ENCODE results near the gene ATOX1.

The ATOX1 gene

DNA sequence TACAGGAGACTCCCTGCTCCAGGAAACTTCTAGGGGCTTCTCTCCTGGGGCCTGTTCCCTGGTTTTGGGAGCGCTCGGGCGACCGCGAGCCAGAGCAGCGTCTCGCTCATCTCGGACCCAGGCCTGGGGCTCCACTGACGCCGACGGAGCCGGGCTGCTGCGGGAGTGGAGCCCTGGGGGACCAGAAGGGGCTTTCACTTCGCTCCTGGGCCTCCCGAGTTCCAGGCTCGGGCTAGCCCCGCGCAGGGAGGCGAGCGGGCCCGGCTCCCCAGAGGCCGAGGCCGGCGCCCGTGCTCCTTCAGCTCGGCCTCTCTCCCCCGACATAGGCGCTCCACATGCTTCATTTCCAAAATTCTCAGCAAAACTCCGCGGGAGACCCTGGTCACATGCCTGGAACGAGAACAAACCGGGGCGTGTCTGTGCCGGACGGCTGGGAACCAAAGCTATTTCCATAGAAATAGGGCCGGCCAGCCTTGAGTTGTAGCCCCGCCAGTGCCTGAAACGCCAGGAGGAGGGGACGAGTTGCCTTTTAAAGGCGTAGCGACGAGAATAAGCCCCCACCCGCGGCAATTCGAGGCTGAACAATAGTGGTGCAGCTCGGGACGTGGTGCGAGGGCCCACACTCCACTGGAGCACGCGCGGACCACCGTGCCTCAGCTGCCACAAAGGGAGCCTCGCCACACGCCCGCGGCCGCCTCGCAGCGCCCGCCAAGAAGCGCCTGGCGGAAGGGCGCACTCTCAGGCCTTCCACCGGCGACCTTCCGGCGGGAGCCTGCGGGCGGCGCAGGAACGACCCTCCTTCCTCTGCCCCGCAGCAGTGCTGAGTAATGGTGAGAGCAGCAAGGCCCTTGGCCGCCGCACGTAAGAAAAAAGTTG, 12.2 kb upstream of the ATOX1 start:
- in situ Hi-C loops (cut with MboI; ENCODE audit: low sequenced_read_pairs), result no loop called here

DNA sequence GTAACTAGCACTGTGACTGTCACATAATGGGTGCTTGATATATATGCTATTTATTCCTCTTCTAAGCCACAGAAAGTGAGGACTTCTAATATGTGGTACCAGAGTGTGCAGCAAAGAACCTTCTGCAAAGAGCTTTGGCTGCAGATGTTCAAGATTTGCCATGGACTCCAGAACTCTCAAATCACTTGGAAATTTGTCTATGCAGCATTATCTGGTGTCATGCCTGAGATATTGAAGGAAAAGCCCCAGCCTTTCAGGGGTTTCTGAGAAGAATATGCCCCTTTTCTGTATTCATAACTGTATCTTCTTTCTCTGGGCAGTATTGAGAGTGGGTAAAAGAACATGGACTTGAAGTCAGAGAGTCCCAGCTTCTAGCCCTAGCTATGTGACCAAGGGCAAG, 8.5 kb upstream of the ATOX1 start:
- in situ Hi-C loops (cut with MboI; ENCODE audit: low sequenced_read_pairs), result no loop called here

GRCh38 chr5:151764801-151765200, 6.4 kb upstream of the ATOX1 start:
- in situ Hi-C loops (cut with MboI; ENCODE audit: low sequenced_read_pairs), result no loop called here

DNA sequence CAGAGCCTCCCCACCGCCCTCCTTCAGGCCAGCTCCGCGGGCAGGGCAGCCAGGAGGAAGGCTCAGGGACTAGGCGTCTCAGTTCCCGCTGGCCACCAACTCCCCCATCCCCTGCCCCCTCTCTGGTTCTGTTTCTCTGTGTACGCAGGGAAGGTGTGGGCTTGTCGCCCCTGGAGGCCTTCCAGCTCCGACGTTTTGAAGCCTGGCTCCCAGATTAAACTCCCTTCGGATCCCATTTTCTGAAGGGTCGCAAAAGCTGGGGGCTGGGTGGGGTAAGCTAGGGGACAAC, 346 bp downstream of the ATOX1 start:
- in situ Hi-C loops (cut with MboI; ENCODE audit: low sequenced_read_pairs), result no loop called here

GRCh38 chr5:151757233-151758140, 944 bp downstream of the ATOX1 start:
- in situ Hi-C loops (cut with MboI; ENCODE audit: low sequenced_read_pairs), result no loop called here

DNA sequence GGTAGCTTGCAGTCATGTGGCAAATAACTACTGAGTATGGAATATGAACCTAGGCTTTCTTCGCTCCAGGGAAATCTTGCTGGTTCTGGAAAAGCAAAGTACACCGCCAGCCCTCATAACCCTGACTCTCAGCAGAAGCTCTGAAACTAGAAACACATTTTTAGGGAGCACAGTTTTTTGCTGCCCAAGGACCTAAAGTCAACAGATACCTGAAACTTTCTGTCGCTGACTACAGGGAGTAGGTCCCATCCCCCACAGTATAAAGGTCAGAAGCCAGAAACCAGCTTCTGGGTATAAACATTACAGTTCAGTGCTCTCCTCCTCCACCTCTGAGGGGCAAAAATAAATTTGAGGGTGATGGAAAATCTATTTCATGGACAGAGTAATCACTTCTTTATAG, 3.0 kb downstream of the ATOX1 start:
- in situ Hi-C loops (cut with MboI; ENCODE audit: low sequenced_read_pairs), result no loop called here

- in situ Hi-C loops (cut with MboI; ENCODE audit: low sequenced_read_pairs), result no loop called here
Observed at GRCh38 chr5:151751593-151751992, 6.8 kb downstream of the ATOX1 start.

DNA sequence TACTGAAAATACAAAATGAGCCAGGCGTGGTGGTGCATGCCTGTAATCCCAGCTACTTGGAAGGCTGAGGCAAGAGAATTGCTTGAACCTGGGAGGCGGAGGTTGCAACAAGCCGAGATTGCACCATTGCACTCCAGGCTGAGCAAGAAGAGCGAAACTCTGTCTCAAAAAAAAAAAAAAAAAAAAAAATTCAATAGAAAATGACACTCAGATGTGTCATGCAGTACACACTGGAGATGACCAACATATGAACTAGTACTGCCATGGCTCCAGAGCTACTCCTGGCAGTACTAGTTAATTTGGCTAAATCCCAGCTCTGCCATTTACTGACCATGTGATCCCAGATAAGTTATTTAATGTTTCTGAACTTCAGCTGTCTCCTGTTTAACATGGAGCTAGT, 7.3 kb downstream of the ATOX1 start:
- in situ Hi-C loops (cut with MboI; ENCODE audit: low sequenced_read_pairs), result no loop called here

- in situ Hi-C loops (cut with MboI; ENCODE audit: low sequenced_read_pairs), result no loop called here
Observed at GRCh38 chr5:151750121-151750520, 8.3 kb downstream of the ATOX1 start.

DNA sequence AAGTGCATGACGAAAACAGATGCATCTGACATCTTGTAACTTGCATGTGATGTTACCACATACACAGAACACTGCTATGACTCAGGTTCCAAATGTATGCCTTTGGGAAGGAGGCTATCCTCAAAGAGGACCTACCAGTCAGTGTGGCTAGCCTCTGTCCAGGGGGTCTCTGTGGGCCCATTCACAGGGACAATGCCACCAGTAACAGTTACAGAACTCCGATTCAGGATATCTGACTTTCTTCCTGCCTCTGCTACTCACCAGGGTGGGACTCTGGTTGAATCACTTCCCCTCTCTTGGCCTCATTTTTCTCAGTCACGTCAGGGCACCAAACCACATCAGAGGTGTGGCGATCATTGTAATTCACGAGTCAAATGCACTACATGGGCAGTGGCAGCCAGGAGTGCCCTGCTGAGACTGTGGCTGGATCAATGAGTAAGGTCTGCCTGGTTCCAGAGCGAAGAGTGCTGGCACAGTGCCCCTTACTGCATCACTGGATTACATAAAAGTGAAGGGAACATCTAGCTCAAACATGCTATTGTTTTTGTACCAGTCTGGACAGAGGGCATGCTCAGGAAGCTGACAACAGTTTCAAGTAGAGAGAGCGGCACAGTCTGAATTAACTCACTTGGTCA, 13.2 kb downstream of the ATOX1 start:
- in situ Hi-C loops (cut with MboI; ENCODE audit: low sequenced_read_pairs), result loop anchor here (10.0 kb wide), 1 partner anchor 80 kb away; no protein-coding TSS in a partner anchor

DNA sequence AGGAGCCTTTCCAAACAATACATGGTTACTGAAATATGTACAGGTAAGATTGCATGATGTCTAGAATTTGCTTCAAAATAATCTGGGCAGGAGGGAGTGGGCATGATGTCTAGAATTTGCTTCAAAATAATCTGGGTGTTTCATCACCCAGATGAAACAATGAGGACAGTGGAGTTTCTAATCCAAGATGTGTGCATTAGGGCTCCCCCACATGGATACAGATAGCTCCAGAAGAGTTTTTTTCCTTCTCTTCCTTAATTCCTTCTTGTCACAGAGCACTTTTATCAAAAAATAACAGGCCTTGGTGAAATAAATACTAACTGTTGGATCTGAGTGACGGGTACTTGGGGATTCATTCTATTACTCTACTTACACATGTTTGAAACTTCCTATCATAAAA, 14.9 kb downstream of the ATOX1 start:
- in situ Hi-C loops (cut with MboI; ENCODE audit: low sequenced_read_pairs), result loop anchor here (10.0 kb wide), 1 partner anchor 79 kb away; no protein-coding TSS in a partner anchor

DNA sequence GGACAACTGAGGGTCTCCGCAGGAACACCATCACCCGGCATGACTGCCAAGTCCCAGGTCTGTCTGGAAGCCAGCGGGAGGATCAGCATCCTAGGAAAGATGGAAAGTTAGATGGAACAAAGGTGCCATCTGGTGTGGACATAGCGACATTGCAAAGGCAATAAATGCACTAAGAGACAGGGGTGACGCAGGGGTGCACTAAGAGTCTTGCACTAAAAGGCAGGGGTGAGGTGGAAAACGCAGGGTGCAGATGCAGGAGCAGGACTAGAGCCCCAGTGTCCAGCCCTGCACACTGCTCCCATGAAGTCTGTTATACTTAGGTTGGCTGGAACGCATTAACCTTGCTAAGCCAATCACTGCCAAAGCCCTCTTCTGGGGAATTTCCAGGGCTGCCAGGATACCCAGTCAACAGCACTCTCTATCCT, 15.5 kb downstream of the ATOX1 start:
- in situ Hi-C loops (cut with MboI; ENCODE audit: low sequenced_read_pairs), result loop anchor here (10.0 kb wide), 1 partner anchor 78 kb away; no protein-coding TSS in a partner anchor

DNA sequence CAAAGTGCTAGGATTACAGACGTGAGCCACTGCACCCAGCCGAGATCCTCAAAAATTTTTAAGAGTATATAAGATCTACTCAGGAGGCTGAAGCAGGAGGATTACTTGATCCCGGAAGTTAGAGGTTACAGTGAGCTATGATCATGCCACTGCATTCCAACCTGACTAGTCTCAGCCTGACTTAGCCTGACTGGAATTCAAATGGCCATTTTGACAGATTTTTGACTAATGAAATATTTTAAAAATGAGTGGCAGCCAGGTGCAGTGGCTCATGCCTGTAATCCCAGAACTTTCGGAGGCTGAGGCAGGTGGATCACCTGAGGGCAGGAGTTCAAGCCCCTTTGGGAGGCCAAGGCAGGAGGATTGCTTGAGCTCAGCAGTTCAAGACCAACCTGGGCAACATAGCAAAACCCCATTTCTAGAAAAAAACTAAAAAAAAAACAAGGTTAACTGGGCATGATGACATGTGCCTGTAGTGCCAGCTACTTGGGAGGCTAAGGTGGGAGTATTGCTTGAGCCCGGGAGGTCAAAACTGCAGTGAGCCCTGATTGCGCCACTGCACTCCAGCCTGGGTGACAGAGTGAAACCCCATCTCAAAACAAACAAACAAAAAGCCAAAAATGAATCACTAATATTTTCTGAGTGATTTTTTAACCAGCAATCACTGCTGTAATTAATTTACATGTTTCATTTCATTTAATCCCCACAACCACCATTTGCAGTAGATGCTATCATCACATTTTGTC, 16.6 kb downstream of the ATOX1 start:
- in situ Hi-C loops (cut with MboI; ENCODE audit: low sequenced_read_pairs), result loop anchor here (10.0 kb wide), 1 partner anchor 77 kb away; no protein-coding TSS in a partner anchor

GRCh38 chr5:151740958-151741373, 17.5 kb downstream of the ATOX1 start:
- in situ Hi-C loops (cut with MboI; ENCODE audit: low sequenced_read_pairs), result loop anchor here (10.0 kb wide), 1 partner anchor 76 kb away; no protein-coding TSS in a partner anchor

- in situ Hi-C loops (cut with MboI; ENCODE audit: low sequenced_read_pairs), result loop anchor here (10.0 kb wide), 1 partner anchor 76 kb away; no protein-coding TSS in a partner anchor
Observed at GRCh38 chr5:151740336-151740942, 18.0 kb downstream of the ATOX1 start.

- in situ Hi-C loops (cut with MboI; ENCODE audit: low sequenced_read_pairs), result loop anchor here (10.0 kb wide), 1 partner anchor 75 kb away; no protein-coding TSS in a partner anchor
Observed at GRCh38 chr5:151739939-151740335, 18.5 kb downstream of the ATOX1 start.

- in situ Hi-C loops (cut with MboI; ENCODE audit: low sequenced_read_pairs), result no loop called here
Observed at GRCh38 chr5:151739395-151739794, 19.0 kb downstream of the ATOX1 start.

DNA sequence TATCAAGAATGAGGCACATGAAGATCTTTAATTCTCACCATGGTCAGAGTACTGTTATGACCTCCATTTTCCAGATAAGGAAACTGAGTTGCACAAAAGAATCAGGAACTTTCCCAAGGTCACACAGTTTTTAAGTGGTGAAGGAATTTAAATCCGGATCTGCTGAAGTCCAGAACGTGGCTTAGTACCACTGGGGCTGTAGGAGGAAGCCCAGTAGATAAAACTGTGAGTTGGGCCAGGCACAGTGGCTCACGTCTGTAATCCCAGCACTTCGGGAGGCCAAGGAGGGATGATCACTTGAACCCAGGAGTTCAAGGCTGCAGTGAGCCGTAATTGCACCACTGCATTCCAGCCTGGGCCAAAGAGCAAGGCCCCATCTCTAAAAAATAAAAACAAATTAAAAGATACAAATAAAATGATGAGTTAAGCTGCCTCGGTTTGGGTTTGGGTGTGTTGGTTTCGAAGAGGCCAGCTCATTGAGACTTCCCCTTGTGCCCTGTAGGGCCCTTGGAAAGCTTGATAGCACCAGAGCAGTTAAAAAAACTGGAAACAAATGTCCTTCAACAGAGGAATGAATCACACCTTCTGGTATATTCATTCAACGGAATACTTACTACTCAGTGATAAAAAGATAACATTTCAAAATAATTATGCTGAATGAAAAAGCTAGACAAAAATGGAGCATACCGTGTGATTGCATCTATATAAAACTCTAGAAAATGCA, 20.1 kb downstream of the ATOX1 start:
- in situ Hi-C loops (cut with MboI; ENCODE audit: low sequenced_read_pairs), result no loop called here

DNA sequence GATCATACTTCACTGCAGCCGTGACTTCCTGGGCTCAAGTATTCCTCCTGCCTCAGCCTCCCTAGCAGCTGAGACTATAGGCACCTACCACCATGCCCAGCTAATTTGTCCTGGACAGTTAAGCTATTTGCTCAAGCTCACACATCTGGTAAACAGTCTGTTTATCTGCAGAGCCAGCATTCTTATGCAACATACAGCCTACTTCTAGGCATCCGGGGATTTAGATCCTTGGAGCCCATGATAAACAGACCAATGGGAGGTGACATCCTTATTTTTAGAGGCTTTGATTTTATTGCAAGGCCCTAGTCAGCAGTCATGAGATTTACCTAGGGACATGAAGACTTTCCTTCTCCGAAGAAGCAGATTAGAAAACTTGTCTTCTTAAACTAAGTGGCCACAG, 21.0 kb downstream of the ATOX1 start:
- in situ Hi-C loops (cut with MboI; ENCODE audit: low sequenced_read_pairs), result no loop called here
